Ovary (tissue), 9 donors: Measurements from ENCODE around the gene TSHZ2. TPM values are rescaled to one million over a fixed set of nuclear protein-coding genes. Genes with fewer than 3 reads are reported as not detected.

ENCODE experiments used
- DNase-seq, 5 donors: peaks; one replicate each; pipeline ENCODE4 v3.0.0-alpha.2; 2019 to 2020
- H3K27ac ChIP-seq, 2 donors: fragments of 200-600 bp; one replicate each; pipeline versions ENCODE4 v1.5.1 to v1.8.0; 2019 to 2022
- H3K27me3 ChIP-seq: fragments of 200-600 bp; one replicate; pipeline ENCODE4 v1.8.0; 2022
- H3K36me3 ChIP-seq: fragments of 200-600 bp; sonication (generic); one replicate; pipeline ENCODE4 v1.5.1; 2019
- H3K4me1 ChIP-seq: one replicate; pipeline ENCODE4 v1.8.1; 2013; ENCODE audit warnings: mild to moderate bottlenecking, moderate library complexity; ENCODE audit not compliant: insufficient read depth
- H3K4me3 ChIP-seq: fragments of 200-600 bp; sonication (generic); one replicate; pipeline ENCODE4 v1.5.1; 2017
- H3K9me3 ChIP-seq, 2 donors: fragments of 200-600 bp in 1 of 2; sonication (generic) in 1 of 2; one replicate each; pipeline versions ENCODE4 v1.5.1 to v1.8.1; 2013 to 2019; ENCODE audit warnings: mild to moderate bottlenecking in 1 of 2, moderate library complexity in 1 of 2
- EP300 ChIP-seq: sonication (generic); formaldehyde crosslinking; IDR thresholded peaks from one replicate; pipeline ENCODE4 v1.6.1; 2017; ENCODE audit warnings: antibody characterized with exemption
- POLR2A ChIP-seq: fragments of 450-650 bp; IDR thresholded peaks from one replicate; pipeline ENCODE4 v1.6.1; 2017; ENCODE audit warnings: antibody characterized with exemption, mild to moderate bottlenecking, moderate library complexity
- WGBS, 3 donors: extraction: QIAGEN DNeasy Blood & Tissue Kit in 1 of 3; methylation state at CpG; one replicate each; pipeline versions ENCODE4 v1.1.5 to v1.1.7; 2013 to 2017; 5-methylcytosine and 5-hydroxymethylcytosine counted together
- intact Hi-C, 4 donors: fragments of 100-400 bp; cut with DNase I; formaldehyde crosslinking; loops; one replicate each; pipeline versions ENCODE4 v1.11.0 to v1.15.1; 2022 to 2023
- polyA plus RNA-seq, 2 donors: library from polyadenylated mRNA; stranded (reverse); fragments of 200-250 nt in 1 of 2; fragments of 350-450 nt in 1 of 2; fragmentation: Illumina TruSeq in 1 of 2; extraction: RNeasy Lipid Tissue Mini Kit (QIAGEN cat#74804) in 1 of 2; gene quantifications; one replicate each; pipeline ENCODE4 v1.2.3, GENCODE V29; 2013 to 2014
- total RNA-seq, 7 donors: library from RNA; depleted of rRNA in 2 of 7; stranded (reverse); fragments of >200 nt in 2 of 7; fragmentation: NEBNext Ultra II Directional in 3 of 7; extraction: Animal tissue kit (Norgen Biotek cat#: 25700) in 3 of 7; gene quantifications; one replicate each; pipeline versions ENCODE4 v1.1.0 to v1.2.4, GENCODE V29; 2016 to 2023
- TF ChIP-seq, protein P1 (sequence below), 3 donors: fragments of 450-650 bp in 2 of 3; fragments of 200-600 bp in 1 of 3; IDR thresholded peaks; one replicate each; pipeline versions ENCODE4 v1.5.1 to v1.8.0; 2016 to 2022; ENCODE audit warnings: antibody characterized with exemption in 3 of 3, mild to moderate bottlenecking in 1 of 3
- donor health status: DM: no; HTN: no; CAD: no; lungs with moderate emphysema.
- donor health status: DM: no; HTN: no; CAD: no.
- donor health status: Bipolar disorder and iron deficiency.
- donor health status: DM: yes; HTN: yes; CAD: no.
- donor health status: DM: no; HTN: no; CAD: no.
- donor health status: DM: yes; HTN: yes; CAD: no.

The TSHZ2 gene
- total and polyA plus RNA-seq, 9 donors, result 18.2 to 113 (median 40.2) TPM

DNA sequence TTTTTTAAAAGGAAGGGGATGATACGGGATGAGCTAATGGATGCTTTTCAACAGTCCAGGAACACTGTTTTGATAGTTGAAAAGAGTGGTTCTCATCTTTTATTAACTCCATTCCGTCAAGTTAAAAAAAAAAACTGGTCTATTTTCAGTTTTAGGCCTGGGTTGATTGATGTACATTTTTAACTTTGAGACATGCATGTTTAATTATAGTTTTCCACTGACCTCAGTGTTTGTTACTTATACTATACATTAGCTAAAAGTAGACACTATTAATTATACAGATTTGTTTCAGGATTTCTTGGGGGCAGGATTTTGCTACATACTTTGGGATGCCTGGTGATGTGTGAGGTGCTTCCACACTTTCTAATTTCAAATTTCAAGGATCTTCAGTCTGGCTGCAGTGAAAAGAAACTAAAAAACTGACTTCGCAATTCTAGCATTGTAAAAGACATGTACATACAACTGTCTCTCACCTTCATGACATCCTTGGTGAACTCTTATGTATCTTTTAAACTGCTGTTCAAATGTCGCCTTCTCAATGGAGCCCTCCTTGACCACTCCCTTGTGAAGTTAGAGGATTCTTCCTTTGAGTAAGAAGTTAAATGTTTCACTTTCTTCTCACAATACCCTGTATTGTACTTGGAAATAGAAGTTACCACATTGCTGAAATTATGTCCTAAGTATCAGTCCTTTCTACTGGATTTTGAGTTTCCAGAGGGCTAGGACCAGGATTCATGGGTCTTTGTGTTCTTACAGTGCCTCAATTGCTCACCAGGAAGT lies 101.7 kb downstream of the TSHZ2 start:
- Histone ChIP-seq H3K36me3 (no peaks in the 10 kb centered on the region), H3K27me3 (no peaks in the 10 kb centered on the region), H3K4me3 (no peak overlapping the region), H3K27ac (no peak overlapping the region), H3K9me3 (no peaks in the 10 kb centered on the region), H3K4me1 (peaks cover 18% of the 10 kb centered on the region)
- WGBS, 3 donors, result 64 to 74% (median 71%) methylated on average over 4 of the region's 4 CpGs
- no peak for DNase-seq
- intact Hi-C loops, result no loop called here
- TF ChIP-seq, protein P1, sequence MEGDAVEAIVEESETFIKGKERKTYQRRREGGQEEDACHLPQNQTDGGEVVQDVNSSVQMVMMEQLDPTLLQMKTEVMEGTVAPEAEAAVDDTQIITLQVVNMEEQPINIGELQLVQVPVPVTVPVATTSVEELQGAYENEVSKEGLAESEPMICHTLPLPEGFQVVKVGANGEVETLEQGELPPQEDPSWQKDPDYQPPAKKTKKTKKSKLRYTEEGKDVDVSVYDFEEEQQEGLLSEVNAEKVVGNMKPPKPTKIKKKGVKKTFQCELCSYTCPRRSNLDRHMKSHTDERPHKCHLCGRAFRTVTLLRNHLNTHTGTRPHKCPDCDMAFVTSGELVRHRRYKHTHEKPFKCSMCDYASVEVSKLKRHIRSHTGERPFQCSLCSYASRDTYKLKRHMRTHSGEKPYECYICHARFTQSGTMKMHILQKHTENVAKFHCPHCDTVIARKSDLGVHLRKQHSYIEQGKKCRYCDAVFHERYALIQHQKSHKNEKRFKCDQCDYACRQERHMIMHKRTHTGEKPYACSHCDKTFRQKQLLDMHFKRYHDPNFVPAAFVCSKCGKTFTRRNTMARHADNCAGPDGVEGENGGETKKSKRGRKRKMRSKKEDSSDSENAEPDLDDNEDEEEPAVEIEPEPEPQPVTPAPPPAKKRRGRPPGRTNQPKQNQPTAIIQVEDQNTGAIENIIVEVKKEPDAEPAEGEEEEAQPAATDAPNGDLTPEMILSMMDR (IDR thresholded peaks at IDR 0.05), result no peak
- no peak for TF ChIP-seq EP300
- TF ChIP-seq POLR2A, result no peak

DNA sequence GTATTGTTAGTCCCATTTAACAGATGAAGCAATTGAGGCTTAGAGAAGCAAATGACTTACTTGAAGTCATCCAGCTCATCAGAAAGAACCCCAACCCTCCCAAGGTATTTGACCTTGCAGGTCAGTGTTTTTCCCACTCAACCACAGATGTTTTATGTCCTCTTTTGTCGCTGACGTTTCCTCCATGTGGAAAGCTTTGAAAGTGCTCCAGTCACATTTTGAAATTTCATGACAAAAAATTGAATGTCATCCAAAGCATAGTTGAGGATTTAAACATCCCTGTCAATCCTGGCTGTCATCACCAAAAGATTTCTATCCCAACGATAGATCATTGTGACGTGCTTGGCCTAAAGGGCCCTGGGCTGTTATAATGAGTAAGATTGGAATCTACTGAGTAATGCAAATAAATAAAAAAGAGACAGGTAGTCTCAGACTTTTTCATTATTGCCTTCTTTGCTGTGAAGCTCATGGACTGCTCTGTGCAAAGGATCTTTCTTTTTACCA lies 102.7 kb downstream of the TSHZ2 start:
- Histone ChIP-seq H3K27me3 (no peaks in the 10 kb centered on the region), H3K4me1 (peaks cover 24% of the 10 kb centered on the region), H3K4me3 (no peak overlapping the region), H3K27ac (no peak overlapping the region), H3K9me3 (no peaks in the 10 kb centered on the region), H3K36me3 (no peaks in the 10 kb centered on the region)
- intact Hi-C loops, result no loop called here
- TF ChIP-seq POLR2A (no peak), EP300 (no peak)
- TF ChIP-seq, protein P1 (IDR thresholded peaks at IDR 0.05), result no peak
- DNase-seq, result no peak
- 51 to 68% (median 56%) methylated on average over 4 of the region's 4 CpGs for WGBS, 3 donors

DNA sequence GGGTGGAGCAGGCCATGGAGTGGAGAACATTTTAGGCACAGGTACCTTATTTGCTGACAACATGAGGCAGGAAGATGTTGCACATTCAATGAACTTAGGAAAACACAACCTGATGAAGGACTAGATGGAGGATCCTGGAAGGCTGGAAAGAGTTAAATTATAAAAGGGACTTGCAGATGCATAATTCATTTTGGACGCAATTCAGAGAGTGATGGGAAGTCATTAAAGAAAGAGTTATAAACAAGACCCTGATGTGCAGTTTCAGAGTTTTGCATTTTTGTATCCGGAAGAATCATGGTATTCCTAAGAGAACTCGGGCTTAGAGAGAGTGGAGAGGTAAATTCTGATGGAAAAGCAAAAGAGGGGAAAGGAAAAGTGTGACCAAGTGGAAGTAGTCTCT lies 104.5 kb downstream of the TSHZ2 start:
- H3K27ac ChIP-seq, result no peak overlapping the region
- H3K4me3 ChIP-seq, result no peak overlapping the region
- peaks cover 27% of the 10 kb centered on the region for H3K4me1 ChIP-seq
- TF ChIP-seq, protein P1 (IDR thresholded peaks at IDR 0.05), result no peak
- no peak for TF ChIP-seq EP300
- no peak for TF ChIP-seq POLR2A
- no peaks in the 10 kb centered on the region for H3K9me3 ChIP-seq
- 12 to 29% (median 15%) methylated on average over 3 of the region's 3 CpGs for WGBS, 3 donors
- DNase-seq, result no peak
- intact Hi-C loops, result no loop called here
- H3K36me3 ChIP-seq, result no peaks in the 10 kb centered on the region
- no peaks in the 10 kb centered on the region for H3K27me3 ChIP-seq

DNA sequence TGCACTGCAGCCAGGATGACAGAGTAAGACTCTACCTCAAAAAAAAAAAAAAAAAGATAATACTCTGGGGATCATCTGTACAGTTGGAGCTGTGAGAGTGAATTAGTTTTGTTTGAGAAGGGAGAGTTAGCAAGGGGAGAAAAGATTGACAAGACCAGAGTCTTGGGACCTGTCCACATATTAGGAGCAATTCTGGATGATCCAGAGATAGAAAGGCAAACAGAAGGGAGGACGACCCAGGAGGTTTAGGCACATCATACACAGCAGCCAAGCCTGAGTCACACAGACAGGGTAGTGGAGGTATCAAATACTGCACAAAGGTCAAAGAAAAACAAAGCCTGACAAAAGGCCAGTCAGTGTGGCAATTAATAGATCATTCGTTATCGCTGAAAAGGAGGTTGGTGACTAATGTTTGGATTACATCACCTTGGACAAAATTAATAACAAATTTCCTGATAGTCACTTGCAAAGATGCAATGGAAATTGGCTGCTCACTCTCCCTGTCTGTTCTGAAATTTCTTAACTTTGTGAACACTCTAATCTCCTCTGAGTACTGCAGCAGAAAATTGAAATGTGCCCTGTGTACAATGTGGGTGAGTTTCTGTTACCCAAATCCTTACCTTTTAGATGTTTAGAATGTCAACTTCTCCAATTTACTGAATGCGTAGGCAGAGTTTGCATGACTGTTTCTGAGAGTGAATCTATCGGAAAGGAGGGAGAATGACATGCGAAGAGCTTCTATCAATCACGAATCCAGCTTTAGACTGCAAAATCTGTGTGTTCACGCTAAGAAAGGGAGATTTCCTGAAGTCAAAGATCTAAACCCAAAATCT lies 105.4 kb downstream of the TSHZ2 start:
- no peak overlapping the region for H3K4me3 ChIP-seq
- intact Hi-C loops, result no loop called here
- peak in 2 of 5 donors; percentile 17 to 45 for DNase-seq
- H3K27me3 ChIP-seq, result no peaks in the 10 kb centered on the region
- TF ChIP-seq EP300 (no peak), POLR2A (no peak)
- TF ChIP-seq, protein P1 (IDR thresholded peaks at IDR 0.05), result no peak
- H3K36me3 ChIP-seq, result no peaks in the 10 kb centered on the region
- H3K4me1 ChIP-seq, result peaks cover 31% of the 10 kb centered on the region
- no peaks in the 10 kb centered on the region for H3K9me3 ChIP-seq
- H3K27ac ChIP-seq, result no peak overlapping the region
- WGBS, 3 donors, result 46 to 50% (median 48%) methylated on average over 8 of the region's 8 CpGs
